ENCODE data around the gene EXOC6.

- TF ChIP-seq CTCF (IDR thresholded peaks at IDR 0.05), result no peak
- TF ChIP-seq POLR2A (IDR thresholded peaks at IDR 0.05), result no peak
Observed at GRCh38 chr10:93071177-93071472, 222.8 kb downstream of the EXOC6 start.

Measured in heart left ventricle (tissue), 13 donors.